TTC549 (cell line): Measurements from ENCODE around the gene EYA4.
"Not testable (repeated sequence)": the region's sequence is repeated elsewhere in the genome, so short reads cannot be mapped to it uniquely, and the experiment has no call there.

ENCODE experiments used
- FAIRE-seq: peaks from 2 replicates; lab custom pipeline; 2012; peaks lifted over from hg19 to GRCh38; lab: Jason Lieb, UNC

Gene EYA4

GRCh38 chr6:133352046-133352445 lies 110.9 kb downstream of the EYA4 start:
- FAIRE-seq, result no peak

- no peak for FAIRE-seq
Observed at GRCh38 chr6:133353061-133353460, 111.9 kb downstream of the EYA4 start.

- FAIRE-seq, result no peak
Observed at GRCh38 chr6:133355922-133356321, 114.8 kb downstream of the EYA4 start.

- no peak for FAIRE-seq
Observed at GRCh38 chr6:133358574-133359150, 117.5 kb downstream of the EYA4 start.

- FAIRE-seq, result no peak
Observed at GRCh38 chr6:133359256-133359655, 118.1 kb downstream of the EYA4 start.

- FAIRE-seq, result no peak
Observed at GRCh38 chr6:133359760-133360159, 118.6 kb downstream of the EYA4 start.

- FAIRE-seq, result no peak
Observed at GRCh38 chr6:133360194-133360593, 119.0 kb downstream of the EYA4 start.

GRCh38 chr6:133362813-133363212 lies 121.7 kb downstream of the EYA4 start:
- FAIRE-seq, result no peak

- no peak for FAIRE-seq
Observed at GRCh38 chr6:133368664-133369063, 127.5 kb downstream of the EYA4 start.

- no peak for FAIRE-seq
Observed at GRCh38 chr6:133369773-133370272, 128.7 kb downstream of the EYA4 start.

- no peak for FAIRE-seq
Observed at GRCh38 chr6:133376743-133377142, 135.6 kb downstream of the EYA4 start.

GRCh38 chr6:133377219-133377618 lies 136.1 kb downstream of the EYA4 start:
- no peak for FAIRE-seq

GRCh38 chr6:133380047-133380446 lies 138.9 kb downstream of the EYA4 start:
- no peak for FAIRE-seq

- FAIRE-seq, result no peak
Observed at GRCh38 chr6:133380723-133381122, 139.6 kb downstream of the EYA4 start.

- no peak for FAIRE-seq
Observed at GRCh38 chr6:133388731-133389130, 147.6 kb downstream of the EYA4 start.

- FAIRE-seq, result no peak
Observed at GRCh38 chr6:133390168-133390567, 149.0 kb downstream of the EYA4 start.

- FAIRE-seq, result no peak
Observed at GRCh38 chr6:133392015-133392414, 150.9 kb downstream of the EYA4 start.

GRCh38 chr6:133392641-133393040 lies 151.5 kb downstream of the EYA4 start:
- FAIRE-seq, result no peak

- no peak for FAIRE-seq
Observed at GRCh38 chr6:133393891-133394290, 152.7 kb downstream of the EYA4 start.

- no peak for FAIRE-seq
Observed at GRCh38 chr6:133394630-133395029, 153.5 kb downstream of the EYA4 start.

- no peak for FAIRE-seq
Observed at GRCh38 chr6:133396233-133396983, 155.3 kb downstream of the EYA4 start.

GRCh38 chr6:133396984-133397348 lies 155.8 kb downstream of the EYA4 start:
- FAIRE-seq, result no peak

- not testable (repeated sequence) for FAIRE-seq
Observed at GRCh38 chr6:133397601-133398000, 156.4 kb downstream of the EYA4 start.

- no peak for FAIRE-seq
Observed at GRCh38 chr6:133399426-133399825, 158.3 kb downstream of the EYA4 start.
